Smooth muscle cell of the pulmonary artery (primary cell): ENCODE results near the gene GLTP. TPM values are rescaled to one million over a fixed set of nuclear protein-coding genes. Genes with fewer than 3 reads are reported as not detected.

Experiments
- total RNA-seq: library from RNA; depleted of rRNA; stranded (reverse); fragments of >200 nt; gene quantifications from 2 replicates; pipeline ENCODE4 v1.2.3, GENCODE V29; 2014

The GLTP gene
- total RNA-seq, result 52.2 and 58.5 TPM in 2 replicates

GRCh38 chr12:109880043-109880931, at the start of gene GLTP:
Gene GLTP, minus strand, starts transcription at chr12:109880541. Its CDS starts 167 bp downstream, at chr12:109880374.

GRCh38 chr12:109899783-109900751, 19.7 kb upstream of the GLTP start, which contains the start of gene TCHP:
Gene TCHP, plus strand, starts transcription at chr12:109900274. Its CDS starts 2,753 bp downstream, at chr12:109903027.

GRCh38 chr12:109833307-109834189, 46.8 kb downstream of the GLTP start, which contains the start of gene TRPV4:
Gene TRPV4, minus strand, starts transcription at chr12:109833398. Its CDS starts 18,602 bp downstream, at chr12:109814796.

Other genes starting within 250 kb of the GLTP start
- under 0.01 and 0.23 TPM in 2 replicates for gene FAM222A, start 166.7 kb downstream of the GLTP start, total RNA-seq
- gene TRPV4, start 47.1 kb downstream of the GLTP start, total RNA-seq, result 1.3 and 1.4 TPM in 2 replicates
- gene TCHP, start 19.7 kb upstream of the GLTP start, total RNA-seq, result 5.9 and 8.9 TPM in 2 replicates
- 49.2 and 56.4 TPM in 2 replicates for gene GIT2, start 115.8 kb upstream of the GLTP start, total RNA-seq
- gene ANKRD13A, start 118.9 kb upstream of the GLTP start, total RNA-seq, result 62.1 and 64.2 TPM in 2 replicates
- gene C12orf76, start 168.0 kb upstream of the GLTP start, total RNA-seq, result 24.8 and 33.5 TPM in 2 replicates
- gene IFT81, start 243.8 kb upstream of the GLTP start, total RNA-seq, result 13.7 and 15.2 TPM in 2 replicates